HG03139 (cell line): ENCODE data around the gene CEP131.

Experiments used
- ATAC-seq: cut with Tn5 transposase; IDR thresholded peaks from one replicate; pipeline ENCODE4 v1.9.1; 2021; ENCODE audit not compliant: unreplicated experiment

The CEP131 gene

GRCh38 chr17:81203136-81203535, 19.6 kb downstream of the CEP131 start:
- ATAC-seq: no peak

- no peak for ATAC-seq
These were observed 20.4 kb downstream of the CEP131 start for GRCh38 chr17:81202318-81202717.

GRCh38 chr17:81200695-81201580, 21.8 kb downstream of the CEP131 start:
- no peak for ATAC-seq

DNA sequence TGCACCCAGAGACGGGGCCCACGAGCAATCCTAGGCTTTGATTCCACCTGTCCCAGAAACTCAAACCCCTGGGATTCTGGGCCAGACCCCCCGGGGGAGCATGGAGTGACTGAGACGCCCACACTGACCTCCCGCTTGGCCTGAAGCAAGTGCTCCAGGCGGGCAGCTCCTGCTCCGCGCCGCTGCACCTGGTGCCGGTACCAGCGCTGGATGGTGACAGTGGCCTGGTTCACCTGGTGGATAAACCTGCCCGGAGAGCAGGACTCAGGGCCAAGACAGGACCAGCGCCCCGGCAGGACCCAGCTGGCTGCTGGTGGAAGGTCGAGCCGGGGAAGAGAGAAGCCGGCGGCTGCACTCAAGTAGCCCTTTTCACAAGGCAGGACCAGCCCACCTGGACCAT, 22.6 kb downstream of the CEP131 start:
- no peak for ATAC-seq

GRCh38 chr17:81199482-81199830, 23.3 kb downstream of the CEP131 start:
- no peak for ATAC-seq

- no peak for ATAC-seq
These were observed 23.8 kb downstream of the CEP131 start for GRCh38 chr17:81198826-81199481.

- ATAC-seq: no peak
These were observed 24.8 kb downstream of the CEP131 start for GRCh38 chr17:81197831-81198490.

DNA sequence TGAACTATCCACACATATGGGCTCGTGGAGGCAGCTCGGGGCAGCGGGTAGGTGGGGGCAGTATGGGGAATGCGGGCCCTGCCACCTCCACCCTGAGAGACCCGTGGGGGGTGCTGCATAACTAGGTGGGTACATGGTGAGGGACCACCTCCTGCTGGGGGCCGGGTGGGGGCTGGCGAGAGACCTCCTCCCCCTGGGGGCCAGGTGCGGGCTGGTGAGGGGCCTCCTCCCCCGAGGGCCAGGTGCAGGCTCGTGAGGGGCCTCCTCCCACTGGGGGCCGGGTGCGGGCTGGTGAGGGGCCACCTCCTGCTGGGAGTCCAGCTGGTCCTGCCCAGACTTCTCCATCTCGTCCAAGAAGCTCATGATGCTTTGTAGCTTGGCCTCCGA, 25.4 kb downstream of the CEP131 start:
- ATAC-seq: no peak

- no peak for ATAC-seq
These were observed 26.0 kb downstream of the CEP131 start for GRCh38 chr17:81196505-81197408.

DNA sequence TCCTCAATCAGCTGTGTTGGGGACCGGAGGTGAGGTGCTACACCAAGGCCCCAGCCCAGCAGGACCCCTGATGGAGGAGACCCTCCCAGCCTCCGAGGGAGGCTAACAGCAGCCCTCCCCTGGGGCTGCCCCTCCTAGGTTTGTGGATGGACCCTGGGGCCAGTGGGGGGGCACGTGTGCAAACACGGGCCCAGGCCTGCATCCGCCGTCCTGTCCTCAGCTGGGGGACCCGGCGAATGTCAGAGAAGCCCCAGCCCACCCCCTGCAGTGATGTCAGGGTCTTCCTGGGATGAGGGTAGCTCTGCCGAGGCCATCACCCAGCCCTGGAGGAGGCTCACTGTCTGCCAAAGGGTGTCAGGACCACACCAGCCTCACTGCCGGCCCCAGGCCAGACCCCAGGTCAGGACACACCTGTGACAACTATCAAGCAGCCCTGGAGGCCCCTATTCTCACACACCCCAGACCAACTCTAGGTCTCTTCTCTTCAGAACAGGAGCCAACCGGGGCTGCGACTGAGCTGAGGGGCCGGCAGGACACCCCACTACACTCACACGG, 26.7 kb downstream of the CEP131 start:
- ATAC-seq: no peak

- no peak for ATAC-seq
These were observed 27.5 kb downstream of the CEP131 start for GRCh38 chr17:81194941-81195901.

GRCh38 chr17:81194225-81194760, 28.5 kb downstream of the CEP131 start:
- no peak for ATAC-seq

GRCh38 chr17:81193470-81194224, 29.1 kb downstream of the CEP131 start:
- no peak for ATAC-seq

- no peak for ATAC-seq
These were observed 29.7 kb downstream of the CEP131 start for GRCh38 chr17:81193051-81193410.

GRCh38 chr17:81192386-81193050, 30.2 kb downstream of the CEP131 start:
- ATAC-seq: no peak

DNA sequence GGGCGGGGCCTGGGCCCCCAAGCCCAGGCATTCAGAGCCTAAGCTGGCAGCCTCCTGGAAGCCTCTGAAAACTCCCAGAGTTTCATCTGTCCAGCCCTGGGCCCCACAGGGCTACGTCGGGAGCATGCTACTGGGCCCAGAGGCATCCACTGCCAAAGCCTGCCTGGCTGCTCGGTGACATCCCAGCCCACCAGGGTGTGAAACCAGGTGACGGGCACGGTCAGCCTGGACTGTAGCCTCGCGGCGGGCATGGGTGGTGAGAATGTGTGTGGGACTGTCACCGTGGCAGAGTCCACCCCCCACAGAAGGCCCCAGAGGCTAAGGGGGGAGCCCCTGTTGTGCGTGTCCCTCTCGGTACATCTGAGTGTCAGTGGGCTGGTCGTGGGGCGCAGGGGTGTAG, 31.1 kb downstream of the CEP131 start:
- ATAC-seq: no peak

- ATAC-seq: no peak
These were observed 31.6 kb downstream of the CEP131 start for GRCh38 chr17:81191116-81191515.

DNA sequence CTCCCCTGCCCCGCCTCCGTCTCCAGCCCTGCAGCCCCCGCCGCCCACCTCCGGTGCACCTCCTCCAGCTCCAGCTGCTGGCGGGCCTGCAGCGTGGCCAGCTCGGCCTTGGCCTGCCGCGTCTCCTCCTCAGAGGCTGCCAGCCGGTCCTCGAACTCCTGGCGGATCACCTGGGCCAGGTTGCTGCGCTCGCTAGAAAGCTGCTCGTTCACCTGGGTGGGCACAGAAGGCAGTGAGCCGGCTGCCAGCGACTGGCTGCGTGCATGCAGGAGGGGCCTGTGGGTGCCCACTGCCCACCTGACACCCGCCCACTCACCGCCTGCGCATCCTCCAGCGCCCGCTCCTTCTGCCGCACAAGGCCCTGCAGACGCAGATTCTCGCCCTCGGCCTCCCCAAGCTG, 32.2 kb downstream of the CEP131 start:
- ATAC-seq: no peak
